Frontal cortex (tissue), 4 donors: ENCODE data around the gene SLC8A1. TPM values are rescaled to one million over a fixed set of nuclear protein-coding genes. Genes with fewer than 3 reads are reported as not detected.
A peak's percentile ranks its signal among the peaks of the same experiment; 100 is the strongest.

Experiments used
- DNase-seq, 2 donors: peaks; one replicate each; pipeline ENCODE4 v3.0.0; 2012; ENCODE audit warnings: low spot score in 2 of 2
- FAIRE-seq: peaks from 2 replicates; lab custom pipeline; 2012; peaks lifted over from hg19 to GRCh38; lab: Jason Lieb, UNC
- total RNA-seq: library from RNA; depleted of rRNA; stranded (reverse); fragments of >200 nt; gene quantifications from one replicate; pipeline ENCODE4 v1.2.3, GENCODE V29; 2014
- donor health status: control.
- donor health status: control.
- donor health status: control.

Gene SLC8A1
- total RNA-seq, 1 donor from 2014 or later = 187 TPM

GRCh38 chr2:40256008-40256407 is 195.9 kb downstream of the SLC8A1 start:
- no peak for DNase-seq
- FAIRE-seq = no peak

- DNase-seq = no peak
- FAIRE-seq = no peak
Measured at GRCh38 chr2:40255103-40255502, 196.8 kb downstream of the SLC8A1 start.

DNA sequence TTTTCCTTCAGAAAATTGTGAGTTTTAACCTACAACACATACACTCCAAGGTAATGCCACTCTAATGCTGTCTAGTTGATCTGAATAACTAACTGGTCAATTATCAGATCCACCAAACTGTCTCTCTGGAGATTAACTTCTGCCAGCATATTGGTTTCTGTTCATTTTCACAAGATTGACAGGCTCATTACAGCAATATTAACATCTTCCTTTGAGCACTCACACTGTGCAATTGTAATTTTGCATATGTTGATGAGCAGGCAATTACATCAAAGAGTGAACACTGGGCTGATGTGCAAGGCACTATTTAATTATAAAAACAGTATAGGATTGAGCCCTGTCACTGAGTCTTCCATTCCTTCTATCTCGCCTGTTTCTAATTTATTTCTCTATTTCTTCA is 197.3 kb downstream of the SLC8A1 start:
- DNase-seq (no peak), FAIRE-seq (no peak)

GRCh38 chr2:40251137-40251536 is 200.8 kb downstream of the SLC8A1 start:
- FAIRE-seq (no peak), DNase-seq (no peak)

- FAIRE-seq (no peak), DNase-seq (no peak)
Measured at GRCh38 chr2:40249577-40249976, 202.3 kb downstream of the SLC8A1 start.

DNA sequence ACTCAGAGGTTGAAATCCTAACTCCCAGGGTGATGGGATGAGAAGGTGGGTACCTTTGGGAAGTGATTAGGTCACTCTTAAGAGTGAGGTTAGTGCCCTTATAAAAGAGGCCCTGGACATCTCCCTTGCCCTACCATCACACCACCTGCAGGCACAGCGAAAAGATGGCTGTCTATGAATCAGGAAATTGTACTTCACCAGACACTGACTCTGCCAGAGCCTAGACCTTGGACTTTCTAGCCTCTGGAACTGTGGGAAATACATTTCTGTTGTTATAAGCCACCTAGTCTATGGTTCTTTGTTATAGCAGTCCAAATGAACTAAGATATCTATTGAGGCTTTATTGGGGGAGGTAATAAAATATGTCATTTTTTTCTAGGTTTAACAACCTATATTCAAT is 203.6 kb downstream of the SLC8A1 start:
- no peak for FAIRE-seq
- no peak for DNase-seq

DNA sequence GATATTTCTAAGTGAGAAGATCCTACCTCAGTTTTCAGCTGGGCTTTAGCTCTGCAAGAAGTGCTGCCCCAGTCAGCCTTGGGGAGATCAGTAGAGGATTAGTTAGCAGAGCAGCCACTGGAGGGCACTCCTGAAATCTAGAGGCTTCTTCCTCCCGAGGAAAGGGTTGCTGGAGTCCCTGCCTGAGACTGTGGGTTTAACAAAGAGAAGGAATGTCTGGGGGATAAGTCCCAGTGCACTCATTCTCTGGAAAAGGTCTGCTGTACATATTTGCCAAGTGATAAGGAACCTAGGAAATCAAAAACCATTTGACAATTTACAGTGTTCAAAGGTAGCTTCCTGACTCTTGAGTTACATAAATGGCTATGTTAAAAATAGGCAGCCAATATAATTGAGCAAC is 207.2 kb downstream of the SLC8A1 start:
- DNase-seq = no peak
- FAIRE-seq = no peak

DNA sequence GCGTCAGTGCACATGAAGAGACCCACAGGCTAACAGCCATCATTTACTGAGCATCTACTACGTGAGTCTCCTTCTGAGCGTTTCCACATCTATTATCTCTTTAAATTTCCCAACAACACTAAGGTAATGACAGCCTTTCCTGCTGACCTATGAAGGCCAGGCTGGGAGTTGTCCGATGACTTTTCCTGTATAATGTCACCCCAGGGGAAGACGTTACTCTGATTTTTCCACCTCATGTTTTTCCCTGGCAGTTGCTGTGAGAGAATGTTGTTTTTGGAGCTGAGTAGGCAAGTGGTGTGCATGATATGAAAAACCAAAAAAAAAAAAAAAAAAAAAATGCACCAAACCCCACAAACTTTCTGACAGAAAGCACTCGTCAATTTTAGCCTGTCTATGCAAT is 207.6 kb downstream of the SLC8A1 start:
- DNase-seq (no peak), FAIRE-seq (no peak)

DNA sequence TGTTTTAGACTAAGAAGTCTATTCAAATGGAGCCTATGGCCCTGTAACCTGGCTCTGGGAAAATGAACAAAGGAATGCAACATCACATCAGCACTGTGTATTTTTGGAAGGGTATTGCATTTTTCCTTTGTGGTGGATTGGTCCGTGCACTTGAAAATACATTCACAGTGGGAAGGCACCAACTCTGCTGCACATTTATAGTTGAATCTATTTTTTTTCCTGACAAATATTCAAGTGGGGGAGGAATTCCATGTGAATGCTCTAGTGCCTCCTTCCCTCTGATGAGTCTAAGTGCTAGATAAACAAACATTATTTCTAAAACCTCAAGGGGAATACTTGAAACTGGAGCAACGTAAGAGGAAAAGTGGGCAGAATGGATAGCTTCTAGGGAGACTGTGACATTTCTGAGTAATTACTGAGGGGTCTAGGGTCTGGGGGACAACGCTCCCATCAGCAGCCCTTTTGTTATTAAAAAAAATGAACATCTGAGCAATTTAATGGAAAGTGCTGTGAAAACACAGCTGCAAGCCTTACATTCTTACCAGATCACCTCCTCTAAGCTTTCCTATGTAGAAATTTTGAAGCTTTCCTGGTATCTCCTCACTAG is 208.2 kb downstream of the SLC8A1 start:
- no peak for FAIRE-seq
- DNase-seq = no peak

DNA sequence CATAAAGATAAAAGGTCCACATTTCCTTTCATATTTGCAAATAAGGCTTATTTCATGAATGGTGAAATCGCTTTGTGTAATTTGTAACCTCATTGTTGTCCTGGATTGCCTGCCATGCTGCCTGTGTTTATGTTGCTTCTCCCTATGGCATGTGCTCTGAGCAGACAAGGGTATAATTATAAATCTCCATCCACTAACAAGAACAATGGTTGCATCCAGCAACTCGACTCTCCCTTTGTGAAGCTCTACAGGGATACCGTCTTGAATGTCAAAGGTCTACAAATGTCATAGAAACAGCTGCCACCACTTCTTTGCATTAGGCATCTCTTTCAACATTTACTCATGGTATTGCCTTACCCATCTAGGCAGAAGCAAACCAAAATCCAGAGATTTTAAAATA is 209.6 kb downstream of the SLC8A1 start:
- no peak for DNase-seq

GRCh38 chr2:40240070-40240469 is 211.8 kb downstream of the SLC8A1 start:
- no peak for FAIRE-seq
- peak in 1 of 2 donors; percentile 52 for DNase-seq

More for the DNA sequence above, 209.6 kb downstream of the SLC8A1 start:
- no peak for FAIRE-seq

DNA sequence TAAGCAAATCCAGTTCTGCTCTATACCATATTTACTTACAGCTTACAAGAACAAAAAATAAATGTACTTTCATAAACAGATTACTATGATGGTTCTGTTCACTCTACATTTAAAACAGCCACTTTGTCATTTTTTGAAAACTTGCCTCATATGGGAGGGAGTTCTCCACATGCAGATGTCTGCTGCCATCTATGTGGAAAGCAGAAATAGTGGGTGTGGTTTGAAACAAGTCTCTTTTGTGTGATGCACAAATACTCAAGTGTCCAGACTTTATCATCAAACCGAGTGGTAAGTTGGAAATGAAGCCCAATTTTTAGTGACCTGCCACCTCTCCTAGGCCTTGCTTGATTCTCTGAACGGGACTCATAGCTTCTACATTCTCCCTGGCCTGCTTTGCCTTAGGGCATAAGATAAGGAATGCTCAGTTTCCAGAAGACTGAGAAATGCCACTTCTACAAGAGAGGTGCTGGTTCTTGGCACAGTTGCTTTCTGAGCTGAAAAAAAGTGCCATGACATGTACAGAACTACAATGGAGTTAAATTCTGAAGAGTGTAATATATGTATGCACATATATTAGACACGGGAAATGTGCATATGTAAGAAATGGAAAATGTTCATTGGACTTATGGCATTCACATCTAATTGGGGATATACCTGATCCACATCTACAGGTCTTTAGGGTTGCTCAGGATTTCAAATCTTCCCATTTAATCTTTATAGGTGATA is 221.0 kb downstream of the SLC8A1 start:
- no peak for DNase-seq
- no peak for FAIRE-seq

- FAIRE-seq = no peak
- DNase-seq = no peak
Measured at GRCh38 chr2:40230186-40230585, 221.7 kb downstream of the SLC8A1 start.

DNA sequence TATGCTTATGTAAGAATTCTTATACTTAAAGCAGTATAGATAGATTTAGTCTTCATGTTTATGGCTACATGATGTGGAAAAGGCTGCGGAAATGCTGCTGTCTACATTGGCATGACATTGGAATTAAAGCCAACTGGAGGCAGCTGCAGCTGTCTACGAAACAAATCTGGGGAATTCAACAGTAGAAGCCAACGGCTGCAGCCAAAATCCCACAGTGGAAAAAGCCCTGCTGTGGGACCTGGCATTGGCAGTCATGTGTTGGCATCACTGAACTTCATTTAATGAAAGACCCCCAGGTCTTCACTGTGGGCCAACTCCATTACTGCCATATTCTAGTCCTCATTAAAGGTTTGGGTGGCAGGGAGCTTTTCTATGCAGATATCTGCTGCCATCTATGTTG is 223.6 kb downstream of the SLC8A1 start:
- FAIRE-seq (no peak), DNase-seq (no peak)

DNA sequence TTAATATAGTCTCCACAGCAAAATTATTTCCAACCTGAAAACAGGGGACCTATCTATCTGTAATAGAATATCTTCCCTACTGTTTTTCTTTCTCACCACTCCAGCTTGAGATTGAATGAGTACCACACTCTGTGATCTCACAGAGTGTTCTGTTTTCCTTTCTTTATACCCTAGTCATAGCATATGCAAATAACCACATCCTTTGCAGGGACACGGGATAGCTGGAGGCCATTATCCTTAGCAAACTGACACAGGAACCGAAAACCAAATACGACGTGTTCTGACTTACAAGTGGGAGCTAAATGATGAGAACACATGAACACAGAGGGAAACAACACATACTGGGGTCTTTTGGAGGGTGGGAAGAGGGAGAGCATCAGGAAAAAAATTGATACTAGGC is 224.7 kb downstream of the SLC8A1 start:
- no peak for DNase-seq

GRCh38 chr2:40226637-40227036 is 225.3 kb downstream of the SLC8A1 start:
- no peak for FAIRE-seq
- no peak for DNase-seq

More for the DNA sequence above, 224.7 kb downstream of the SLC8A1 start:
- FAIRE-seq = no peak

DNA sequence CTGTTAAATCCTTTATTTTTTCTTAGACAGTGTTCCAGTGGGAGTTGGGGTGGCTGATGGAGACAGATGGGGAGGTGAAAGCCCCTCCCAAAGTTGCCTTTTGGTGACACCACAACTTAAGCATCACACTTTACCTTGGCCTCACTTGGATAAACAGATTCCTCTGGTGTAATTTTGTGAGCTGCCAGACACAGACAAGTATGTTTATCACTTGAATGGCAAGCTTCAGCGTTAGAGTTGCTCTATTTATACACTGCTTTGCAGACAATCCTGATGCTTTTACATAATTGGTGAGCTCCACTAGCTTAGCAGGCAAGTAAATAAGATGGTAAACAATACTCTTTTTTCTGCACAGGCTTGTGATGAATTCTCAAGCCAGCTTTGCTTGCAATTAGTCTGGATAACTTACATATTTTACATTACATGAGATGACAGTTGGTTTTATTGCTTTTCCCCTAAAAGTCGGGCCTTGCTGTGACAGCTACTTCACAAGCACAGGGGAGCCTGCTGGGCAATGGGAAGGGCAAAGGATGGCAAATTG is 226.2 kb downstream of the SLC8A1 start:
- DNase-seq = no peak
- no peak for FAIRE-seq

GRCh38 chr2:40224318-40224717 is 227.6 kb downstream of the SLC8A1 start:
- no peak for FAIRE-seq
- DNase-seq = no peak

- no peak for FAIRE-seq
- no peak for DNase-seq
Measured at GRCh38 chr2:40220177-40220925, 231.5 kb downstream of the SLC8A1 start.

DNA sequence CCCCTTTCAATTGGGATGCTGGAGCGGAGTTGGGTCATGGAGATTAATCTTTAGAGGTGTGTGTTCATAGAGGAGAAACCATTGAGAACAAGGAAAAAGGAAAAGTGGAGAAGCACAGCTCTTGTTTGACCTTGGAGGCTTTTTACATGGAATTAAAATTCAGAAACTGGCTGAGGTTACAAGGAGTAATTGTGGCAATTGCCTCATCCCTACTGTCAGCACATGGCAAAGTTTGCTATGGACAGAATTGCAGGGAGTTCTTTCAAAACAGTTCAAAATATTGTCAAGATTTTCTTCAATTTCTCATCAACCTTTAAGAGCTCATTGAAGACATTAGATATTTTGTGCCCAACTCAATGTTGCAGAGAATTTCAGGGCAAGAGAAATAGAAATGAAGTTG is 232.7 kb downstream of the SLC8A1 start:
- no peak for DNase-seq
- FAIRE-seq = no peak

GRCh38 chr2:40218679-40219078 is 233.2 kb downstream of the SLC8A1 start:
- DNase-seq = no peak
- no peak for FAIRE-seq
